Measurements from ENCODE around the gene BCOR.

Gene BCOR

DNA sequence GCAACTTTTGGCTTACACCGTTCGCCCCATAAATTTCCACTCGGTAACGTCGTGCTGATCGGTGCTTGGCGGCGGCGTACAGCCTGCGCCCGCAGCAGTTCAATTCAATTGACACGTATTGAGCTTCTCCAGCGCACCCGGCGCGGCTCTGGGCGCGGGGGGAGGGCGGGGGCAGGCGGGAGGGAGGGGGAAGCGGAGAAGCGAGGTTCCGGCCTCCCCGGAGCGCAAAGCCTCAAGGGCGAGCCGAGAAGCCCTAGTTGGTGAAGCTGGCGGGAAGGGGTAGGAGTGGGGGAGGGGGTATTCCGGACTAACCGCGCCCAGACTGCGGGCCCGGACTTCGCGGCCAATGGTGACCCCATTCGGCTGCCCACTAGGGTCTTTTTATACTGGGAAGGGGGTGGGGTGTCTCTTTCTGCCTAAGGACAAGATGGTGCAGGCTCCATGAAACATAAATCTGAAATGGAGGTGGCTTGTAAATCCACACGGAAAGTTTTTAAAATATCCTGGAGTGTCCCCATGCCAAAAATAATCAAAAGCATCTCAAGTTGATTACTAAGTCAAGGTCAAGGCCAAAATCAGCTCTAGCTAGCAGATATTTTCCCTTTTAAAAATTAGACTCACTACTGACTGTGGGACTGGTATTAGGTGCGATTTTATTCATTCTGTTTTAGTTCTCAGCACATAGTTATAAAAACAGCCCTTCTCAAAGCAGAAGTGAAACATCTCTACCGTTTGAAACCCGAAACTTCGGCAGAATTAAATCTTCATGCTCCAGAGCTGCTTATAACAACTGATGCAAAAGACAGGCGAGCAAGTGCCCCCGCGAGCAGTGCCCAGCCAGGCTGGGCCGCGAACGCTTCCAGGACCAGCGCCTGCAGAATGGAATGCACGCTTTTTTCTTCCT, 1.5 kb upstream of the BCOR start:
- in situ Hi-C loops (cut with MboI; ENCODE audit: low sequenced_read_pairs), result no loop called here

DNA sequence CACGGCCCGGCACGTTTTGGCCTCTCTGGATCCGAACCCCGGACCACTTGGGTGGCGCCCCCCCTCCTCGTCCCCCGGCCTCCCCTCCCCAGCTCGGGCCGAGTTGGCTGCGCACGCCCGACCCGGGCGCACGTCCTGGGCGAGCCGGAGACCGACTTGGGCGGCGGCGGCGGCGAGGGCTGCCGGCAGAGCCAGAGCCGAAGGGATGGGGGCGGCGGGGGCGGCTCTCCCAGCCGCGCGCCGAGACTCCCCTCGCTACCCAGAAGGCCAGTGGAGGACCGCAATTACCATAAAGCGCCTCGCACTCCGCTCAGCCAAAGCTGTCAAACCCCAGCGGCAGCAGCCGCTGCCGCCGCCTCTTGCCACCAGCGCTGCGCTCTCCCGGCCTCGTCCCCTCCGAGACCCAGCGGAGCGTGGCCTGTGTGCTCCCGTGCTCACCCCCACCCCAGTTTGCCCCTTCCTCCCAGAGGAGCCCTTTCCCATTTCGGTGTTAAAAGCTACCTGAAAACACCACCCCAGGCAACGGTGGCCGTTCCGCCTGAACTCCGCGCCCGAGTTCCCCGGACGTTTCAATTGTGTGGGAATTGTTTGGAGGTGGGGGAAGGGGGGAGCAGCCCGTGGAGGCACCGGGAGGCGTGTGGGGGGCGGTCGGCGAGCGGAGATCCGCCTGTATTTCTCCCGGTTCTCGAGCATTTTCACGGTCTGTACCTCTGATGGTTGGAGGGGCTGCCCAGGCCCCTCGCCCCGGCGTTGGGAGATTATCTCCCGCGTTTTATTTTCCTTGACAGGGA, 701 bp upstream of the BCOR start:
- in situ Hi-C loops (cut with MboI; ENCODE audit: low sequenced_read_pairs), result no loop called here

DNA sequence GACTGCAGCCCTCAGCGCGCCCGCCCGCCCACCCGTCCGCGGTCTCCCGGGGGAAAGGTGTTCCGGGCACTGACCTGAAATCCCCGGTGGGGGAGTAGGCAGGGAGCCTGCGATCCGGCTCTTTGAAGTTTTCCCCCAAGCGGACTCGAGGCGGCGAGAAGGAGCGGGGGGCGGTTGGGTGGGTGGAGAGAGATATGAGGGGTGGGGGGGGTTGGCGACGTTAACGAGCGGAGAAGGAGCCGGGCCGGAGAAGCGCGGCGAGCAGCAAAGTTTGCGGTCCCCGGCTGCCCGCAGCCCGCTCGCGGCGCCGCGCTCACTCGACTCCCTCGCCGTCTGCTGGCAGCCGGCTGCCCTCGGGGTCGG, 636 bp downstream of the BCOR start:
- in situ Hi-C loops (cut with MboI; ENCODE audit: low sequenced_read_pairs), result no loop called here

DNA sequence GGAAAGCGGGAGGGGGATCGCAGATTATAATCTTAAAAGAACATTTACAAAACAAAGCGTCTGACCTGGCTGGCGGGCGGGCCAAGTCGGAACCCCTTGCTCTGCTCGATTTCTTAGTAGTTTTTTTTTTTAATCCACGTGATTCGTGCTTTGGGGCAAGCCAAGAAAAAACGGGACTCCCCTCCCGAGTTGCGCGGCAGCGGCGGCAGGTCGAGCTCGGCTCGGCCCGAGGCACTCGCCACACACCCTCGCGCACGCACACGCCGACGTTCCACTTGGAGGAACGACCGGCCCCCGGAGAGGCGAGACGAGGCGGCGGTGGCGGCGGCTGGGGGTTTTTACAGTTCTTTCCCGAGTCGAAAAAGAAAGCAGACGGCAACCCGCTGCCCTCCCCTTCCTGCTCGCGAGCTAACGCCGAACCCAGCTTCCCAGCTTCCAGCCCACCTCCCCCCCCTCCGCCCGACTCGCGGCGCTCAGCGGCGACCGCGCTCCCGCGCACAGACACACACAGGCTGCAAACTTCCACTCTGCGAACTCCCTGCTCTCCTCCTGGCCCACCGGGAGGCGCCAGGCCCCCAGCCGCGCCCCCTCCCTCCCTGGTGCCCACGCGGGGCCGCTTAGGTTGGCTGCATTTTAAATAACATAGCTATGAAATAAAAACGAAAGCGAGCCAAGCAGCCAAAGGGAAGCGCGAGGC, 1.2 kb downstream of the BCOR start:
- in situ Hi-C loops (cut with MboI; ENCODE audit: low sequenced_read_pairs), result no loop called here

DNA sequence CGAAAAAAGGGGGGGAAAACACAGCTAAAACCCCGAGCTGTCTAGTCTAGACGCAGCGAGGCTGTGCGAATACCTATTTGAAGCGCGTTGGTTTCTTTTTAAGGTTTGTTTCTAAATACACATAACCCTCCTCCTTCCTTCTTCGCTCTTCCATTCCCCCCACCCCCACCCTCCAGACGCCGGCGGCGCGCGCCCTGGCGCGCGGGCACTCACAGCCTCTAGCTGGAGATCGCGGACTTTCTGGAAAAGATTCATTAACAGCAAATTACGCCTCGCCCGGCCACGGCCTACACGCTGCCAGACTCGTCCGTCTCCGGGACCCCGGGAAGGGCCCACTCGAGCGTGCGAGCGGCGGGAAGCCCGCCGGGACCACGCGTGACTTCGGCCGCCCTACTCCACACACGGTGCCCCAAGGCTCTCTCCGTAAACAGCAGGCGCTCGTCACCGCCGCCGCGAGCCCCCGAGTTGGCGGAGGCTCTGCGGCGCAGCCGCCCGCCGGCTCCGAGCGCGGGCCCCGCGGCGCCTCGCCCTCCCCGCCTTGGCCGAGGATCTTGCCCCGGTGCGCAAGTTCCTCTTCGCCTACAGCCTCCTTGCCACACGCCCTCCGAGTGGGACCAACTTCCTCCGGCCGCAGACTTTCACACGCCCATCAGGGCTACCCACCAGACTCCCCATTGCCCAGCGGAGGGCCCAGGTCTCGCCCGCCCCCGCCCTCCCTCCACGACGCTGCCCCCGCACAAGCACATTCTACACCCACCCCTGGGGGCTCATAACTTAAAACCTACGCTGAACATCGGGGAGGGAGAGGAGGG, 2.0 kb downstream of the BCOR start:
- in situ Hi-C loops (cut with MboI; ENCODE audit: low sequenced_read_pairs), result no loop called here

DNA sequence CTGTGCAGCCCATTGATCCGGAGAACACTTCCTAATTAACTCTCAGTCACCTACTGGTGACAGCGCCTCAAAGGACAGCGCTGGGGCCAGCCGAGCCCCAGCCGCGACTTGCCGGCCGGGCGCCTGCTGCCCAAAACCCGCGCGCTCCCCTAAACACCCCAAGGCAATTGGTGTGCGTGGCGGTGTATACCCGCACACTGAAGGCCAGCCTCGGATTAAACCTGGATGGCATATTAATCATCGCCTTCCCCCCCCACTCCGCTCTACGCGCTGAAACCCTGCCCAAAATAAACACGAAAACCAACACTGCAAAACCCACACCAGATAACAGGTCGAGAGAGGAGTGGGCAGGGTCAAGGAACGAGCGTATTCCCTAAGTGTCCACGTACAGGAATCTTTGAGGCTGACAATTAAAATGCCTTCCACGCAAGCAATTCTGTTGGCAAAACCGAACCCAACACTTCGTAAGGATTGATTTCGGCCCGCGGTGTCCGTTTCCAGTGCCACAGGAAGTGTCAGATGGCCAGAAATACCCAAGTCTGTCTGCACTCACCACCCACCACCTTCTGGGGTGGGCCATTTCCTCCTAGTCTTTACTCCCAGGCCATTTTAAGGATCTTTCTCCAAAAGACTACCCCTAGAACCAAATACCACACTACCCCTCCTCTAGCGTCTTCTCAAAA, 2.7 kb downstream of the BCOR start:
- in situ Hi-C loops (cut with MboI; ENCODE audit: low sequenced_read_pairs), result no loop called here

DNA sequence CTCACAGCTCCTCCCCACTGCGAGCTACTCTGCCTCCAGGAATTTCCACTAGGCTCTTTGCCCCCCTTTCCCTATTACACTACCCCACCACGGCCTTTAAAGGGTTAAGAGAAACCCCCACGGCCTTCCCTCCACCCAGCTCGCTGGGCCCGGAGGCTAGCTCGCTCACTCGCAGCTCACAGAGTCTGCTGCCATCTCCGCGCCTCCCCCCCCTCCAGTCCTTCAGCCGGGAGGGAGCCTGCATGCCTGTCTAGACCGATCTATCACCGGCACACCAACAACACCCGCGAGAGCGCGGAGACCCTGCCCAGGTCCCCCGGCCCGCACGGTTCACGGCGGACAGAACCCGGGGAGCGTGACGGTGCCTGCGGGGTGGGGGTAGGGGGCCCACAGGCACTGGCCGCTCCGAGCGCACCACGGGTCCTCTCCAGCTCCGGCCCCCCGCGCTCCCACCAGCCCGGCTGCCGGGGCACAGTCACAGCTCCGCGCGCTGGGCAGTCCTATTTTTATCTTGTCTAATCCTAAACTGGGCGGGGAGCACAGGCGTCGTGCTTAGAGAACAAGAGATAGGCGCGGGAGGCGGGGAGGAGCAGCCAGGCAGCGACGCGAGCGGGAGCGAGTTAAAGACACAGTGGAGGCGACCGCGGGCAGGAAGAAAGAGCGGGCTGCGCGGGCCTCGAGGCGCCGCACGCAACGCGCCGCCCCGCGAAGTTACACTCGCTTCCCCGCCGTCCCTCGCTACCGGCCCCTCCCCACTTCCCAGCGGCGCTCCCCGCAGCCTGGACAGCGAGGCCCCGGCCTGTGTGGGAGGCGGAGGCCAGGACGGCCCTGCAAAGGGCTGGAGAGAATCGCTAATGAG, 3.5 kb downstream of the BCOR start:
- in situ Hi-C loops (cut with MboI; ENCODE audit: low sequenced_read_pairs), result no loop called here

DNA sequence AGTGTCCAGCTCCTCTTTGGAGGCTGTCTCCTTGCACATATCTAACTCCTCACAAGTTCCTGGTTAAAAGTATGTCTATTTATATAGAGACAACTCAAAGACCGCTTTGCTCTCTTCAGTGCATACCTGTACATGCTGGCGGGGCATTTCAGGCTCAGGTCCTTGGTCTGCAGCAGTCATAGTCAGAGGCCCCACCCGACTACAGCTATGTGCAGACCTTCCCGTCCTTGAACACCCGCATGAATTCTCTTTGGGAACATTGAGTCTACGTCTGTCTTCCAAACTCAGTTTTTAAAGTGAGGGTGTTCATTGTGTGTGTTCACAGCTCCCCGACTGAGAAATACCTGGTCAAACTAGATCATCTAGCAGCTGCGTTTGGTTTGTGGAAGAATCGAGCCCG, 4.2 kb downstream of the BCOR start:
- in situ Hi-C loops (cut with MboI; ENCODE audit: low sequenced_read_pairs), result no loop called here

DNA sequence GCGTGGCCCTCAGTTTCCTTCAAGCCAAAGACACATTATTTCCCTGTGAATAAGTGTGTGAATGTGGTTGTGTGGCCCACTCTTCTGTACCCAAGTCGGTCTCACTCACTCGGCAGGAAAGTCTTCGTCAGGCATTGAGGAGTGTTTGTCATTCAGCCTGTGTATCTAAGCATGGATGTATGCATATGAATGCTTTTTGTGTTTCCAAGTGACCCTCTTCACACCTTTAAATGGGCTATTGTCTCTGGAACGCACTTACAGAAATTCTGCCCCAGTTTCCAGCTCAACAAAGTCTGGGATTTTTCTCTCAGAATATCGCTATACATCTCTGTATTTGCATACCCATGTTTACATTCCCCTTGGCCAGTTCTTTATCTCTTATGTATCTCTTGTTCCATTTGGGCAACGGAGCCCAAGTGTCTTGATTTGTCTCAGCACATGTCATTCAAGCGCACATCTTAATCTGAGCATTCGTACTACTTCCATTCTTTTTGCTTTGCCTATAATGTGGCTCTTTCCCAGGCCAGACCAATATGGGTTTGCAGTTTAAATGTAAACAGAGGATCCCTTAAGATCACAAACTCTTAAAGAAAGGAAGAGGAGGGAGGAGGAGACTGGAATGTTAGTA, 4.8 kb downstream of the BCOR start:
- in situ Hi-C loops (cut with MboI; ENCODE audit: low sequenced_read_pairs), result no loop called here

DNA sequence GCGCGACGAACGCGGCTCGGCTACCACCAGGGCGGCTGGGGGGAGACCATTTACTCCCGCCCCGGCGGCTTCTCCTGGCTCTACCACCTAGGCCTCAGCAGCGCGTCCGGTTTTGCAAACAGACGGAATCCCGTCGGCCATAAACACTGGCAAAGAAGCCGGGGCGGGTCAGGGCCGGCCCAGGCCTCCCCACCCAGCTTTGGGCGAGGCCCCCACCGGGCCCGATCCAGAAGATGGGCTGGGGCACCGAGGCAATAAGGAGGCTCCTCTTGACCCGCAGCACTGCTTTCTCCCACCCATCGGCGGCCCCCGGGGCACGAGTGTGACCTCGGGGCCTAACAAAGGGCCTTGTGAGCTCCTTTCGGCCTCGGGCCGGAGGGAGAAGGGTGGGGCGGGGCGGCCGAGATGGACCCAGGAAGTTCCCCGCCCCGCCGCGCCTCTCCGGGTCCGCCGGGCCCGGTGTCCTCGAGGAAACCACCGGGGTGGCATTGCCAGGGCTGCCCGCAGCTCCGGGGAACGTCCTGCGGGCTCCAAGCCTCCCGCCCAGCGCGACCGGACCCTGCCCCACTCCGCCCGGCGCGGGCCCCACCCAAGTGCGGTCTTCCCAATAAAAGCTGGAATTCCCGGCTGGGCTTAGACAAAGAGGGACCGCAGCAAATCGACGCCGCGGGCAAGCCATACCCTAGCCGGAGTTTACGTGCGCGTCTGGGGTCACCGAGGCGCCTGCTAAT, 5.9 kb downstream of the BCOR start:
- in situ Hi-C loops (cut with MboI; ENCODE audit: low sequenced_read_pairs), result no loop called here

DNA sequence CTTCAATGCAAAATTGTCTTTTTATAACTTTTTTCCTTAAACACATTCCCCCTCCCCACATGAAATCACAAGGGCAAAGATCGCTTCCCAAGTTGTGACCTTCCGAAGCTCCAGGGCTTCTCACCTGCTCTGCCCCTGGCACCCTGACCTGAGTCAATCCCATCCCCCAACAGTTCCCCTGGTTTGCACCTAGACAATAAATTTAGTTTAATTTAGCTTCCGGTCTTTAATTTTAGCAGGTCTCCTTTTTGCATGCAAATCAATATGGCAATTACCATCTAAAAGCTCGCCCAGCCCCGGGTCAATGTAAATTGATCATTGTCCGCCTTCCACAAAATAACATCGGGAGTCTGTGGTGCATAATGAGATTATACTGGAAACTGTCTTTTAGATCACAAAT, 6.8 kb downstream of the BCOR start:
- in situ Hi-C loops (cut with MboI; ENCODE audit: low sequenced_read_pairs), result no loop called here

DNA sequence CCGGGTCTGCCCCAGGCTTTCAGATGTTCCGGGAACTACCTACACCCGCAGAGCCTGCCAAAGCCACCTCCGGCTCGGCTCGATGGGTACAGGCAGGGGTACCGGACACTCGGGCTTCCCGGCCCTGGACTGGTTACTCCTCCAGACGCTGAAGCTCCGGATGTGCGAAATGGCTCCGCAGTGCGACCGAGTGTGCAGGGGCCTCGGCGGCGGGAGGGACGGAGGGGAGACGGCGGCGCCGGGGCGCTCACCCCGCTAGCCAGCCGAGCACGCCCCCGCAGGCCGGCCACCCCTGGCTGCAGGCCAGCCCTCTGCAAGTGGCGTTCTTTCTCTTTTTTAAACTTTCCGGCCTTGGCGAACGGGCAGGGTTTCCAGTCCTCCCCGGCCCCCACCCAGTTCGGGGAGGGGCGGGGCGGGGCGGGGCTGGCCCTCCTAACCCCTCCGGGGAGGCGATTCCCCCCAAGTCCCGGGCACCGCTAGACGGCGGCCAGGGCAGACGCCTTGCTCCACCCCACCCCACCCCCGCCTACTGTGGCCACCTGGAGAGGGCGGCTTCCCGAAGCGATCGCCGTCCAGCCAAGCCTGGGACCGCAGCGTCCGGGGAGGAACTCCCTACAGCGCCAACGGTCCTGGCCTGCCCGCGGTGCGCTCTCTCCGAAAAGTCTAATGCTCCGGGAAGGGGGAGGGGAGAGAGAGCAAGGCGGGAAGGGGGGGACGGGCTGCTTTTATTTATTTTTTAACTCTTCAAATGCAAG, 7.5 kb downstream of the BCOR start:
- in situ Hi-C loops (cut with MboI; ENCODE audit: low sequenced_read_pairs), result no loop called here

DNA sequence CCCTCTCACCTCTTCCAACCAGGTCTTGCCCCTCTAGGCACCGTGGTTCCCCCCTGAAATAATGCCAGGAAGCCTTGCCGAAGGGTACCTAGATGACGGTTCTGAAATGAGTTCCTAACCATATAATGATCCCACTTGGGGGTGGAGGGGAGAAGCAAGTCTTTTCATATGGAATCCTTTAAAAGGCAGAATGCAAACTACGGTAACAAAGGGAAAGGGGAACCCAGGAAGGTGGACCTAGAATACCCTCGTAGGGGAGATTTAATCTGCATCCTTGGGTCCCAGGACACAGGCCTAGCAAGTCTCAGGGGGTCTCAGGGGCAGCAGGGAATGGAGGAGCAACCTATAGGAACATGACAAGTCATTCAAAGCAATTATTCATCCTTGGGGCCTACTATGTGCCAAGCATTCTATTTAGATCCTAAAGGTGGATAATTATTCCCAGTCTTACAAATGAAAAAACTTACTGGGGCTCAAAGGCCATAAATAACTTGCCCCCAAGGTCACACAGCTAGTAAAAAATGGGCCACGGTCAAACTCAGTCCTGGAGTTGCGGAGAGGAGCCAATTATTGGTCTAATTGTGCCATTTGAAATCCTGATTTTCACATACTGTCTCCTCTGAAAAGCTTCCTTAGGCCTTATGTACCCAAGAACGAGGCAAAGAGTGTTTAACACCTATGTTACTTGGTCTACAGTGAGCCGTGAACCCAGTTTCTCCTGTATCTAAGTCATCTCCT, 8.8 kb downstream of the BCOR start:
- in situ Hi-C loops (cut with MboI; ENCODE audit: low sequenced_read_pairs), result no loop called here

DNA sequence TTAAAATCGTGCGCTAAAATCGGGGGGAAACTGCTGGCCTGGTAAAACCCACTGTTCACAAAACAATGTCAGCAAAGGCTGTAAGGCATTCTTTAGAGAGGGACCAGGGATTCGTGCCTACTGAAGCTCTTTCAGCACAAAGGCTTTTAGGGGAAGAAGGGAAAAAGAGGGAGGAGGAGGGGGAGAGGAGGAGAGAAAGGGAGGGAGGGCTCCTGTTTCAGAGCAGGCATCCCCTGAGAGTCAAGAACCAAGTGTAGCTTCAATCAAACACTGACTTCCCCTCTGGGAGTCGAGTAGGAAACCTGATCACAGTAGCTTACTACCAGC, 9.5 kb downstream of the BCOR start:
- in situ Hi-C loops (cut with MboI; ENCODE audit: low sequenced_read_pairs), result no loop called here

DNA sequence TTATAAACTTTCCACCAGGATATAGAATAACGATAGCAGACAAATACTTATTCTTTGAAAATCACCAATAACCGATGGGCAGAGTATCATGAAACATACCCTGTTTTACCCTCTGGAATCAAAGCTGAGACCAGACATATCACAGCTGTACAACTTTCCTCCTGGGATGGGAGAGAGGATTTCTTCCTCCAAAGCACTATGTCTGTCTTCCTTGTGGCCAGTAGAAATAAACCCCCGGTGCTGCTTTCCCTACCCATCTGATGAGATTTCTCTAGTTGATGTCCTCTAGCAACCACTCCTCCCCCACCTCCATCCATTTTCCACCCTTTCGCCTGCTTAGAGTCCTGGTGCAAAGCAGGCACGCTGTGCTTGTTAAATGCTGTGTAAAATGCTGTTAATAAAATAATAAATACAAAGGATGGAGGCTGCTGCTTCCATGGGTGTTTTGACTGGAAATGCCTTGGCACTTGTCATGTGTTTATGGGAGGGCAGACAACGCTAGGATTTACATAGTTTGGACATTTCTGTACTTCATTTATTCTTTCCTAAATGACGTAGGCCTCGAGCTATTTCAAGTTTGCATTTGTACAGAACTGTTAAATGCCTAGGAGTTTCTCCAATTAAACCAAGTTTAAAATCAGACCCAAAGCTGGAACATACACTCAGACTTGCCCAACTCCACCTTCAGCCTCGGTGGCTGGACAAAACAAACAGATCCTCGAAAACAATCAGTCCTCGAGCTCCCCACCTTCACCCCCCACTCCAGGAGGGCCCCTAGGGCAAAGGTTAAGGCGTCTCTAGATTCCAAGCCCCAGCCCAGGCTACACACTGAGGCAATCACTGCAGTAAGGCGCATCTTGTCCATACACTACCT, 10.1 kb downstream of the BCOR start:
- in situ Hi-C loops (cut with MboI; ENCODE audit: low sequenced_read_pairs), result no loop called here

Data from HL-60/S4 treated with phorbol 12-myristate 13-acetate at 8.2 ng/mL for 4 days and 3 days (cell line).